H1 (cell line): ENCODE measurements around the gene WFDC10B. TPM values are rescaled to one million over a fixed set of nuclear protein-coding genes. Genes with fewer than 3 reads are reported as not detected.

Source experiments
- CTCF ChIA-PET: fragments of 300-600 bp; sonication (Branson Sonifier 250); formaldehyde crosslinking; loops from one replicate; lab custom pipeline; 2021; ENCODE audit not compliant: partially characterized antibody; lab: Charles Lee
- POLR2A ChIA-PET: fragments of 300-600 bp; sonication (Branson Sonifier 250); formaldehyde crosslinking; loops from one replicate; lab custom pipeline; 2021; ENCODE audit warnings: inconsistent platforms; ENCODE audit not compliant: partially characterized antibody; lab: Charles Lee
- DNase-seq, 2 experiments: peaks; one replicate each; pipeline versions ENCODE4 v3.0.0 to v3.0.0-alpha.2; 2010 to 2022; ENCODE audit warnings: low spot score in 2 of 2, low read depth in 1 of 2, mixed read lengths in 1 of 2
- FAIRE-seq: peaks from 2 replicates; lab custom pipeline; 2011; peaks lifted over from hg19 to GRCh38; lab: Jason Lieb, UNC
- H2AFZ ChIP-seq: 2 replicates; pipeline ENCODE4 v1.8.1; 2012; ENCODE audit warnings: low read length, inconsistent platforms
- H2AK5ac ChIP-seq: 2 replicates; pipeline ENCODE4 v1.6.1; 2013; ENCODE audit warnings: low read depth, low read length
- H2BK120ac ChIP-seq: replicated peaks from 2 replicates; pipeline ENCODE3; 2013; ENCODE audit warnings: low read depth, low read length, inconsistent platforms
- H2BK12ac ChIP-seq: 2 replicates; pipeline ENCODE4 v1.6.1; 2013; ENCODE audit warnings: low read depth, low read length
- H2BK15ac ChIP-seq: 2 replicates; pipeline ENCODE4 v1.6.1; 2013; ENCODE audit warnings: low read length
- H2BK20ac ChIP-seq: 2 replicates; pipeline ENCODE4 v1.6.1; 2013; ENCODE audit warnings: low read length
- H2BK5ac ChIP-seq: 2 replicates; pipeline ENCODE4 v1.6.1; 2013; ENCODE audit warnings: low read depth, low read length
- H3K14ac ChIP-seq: 2 replicates; pipeline ENCODE4 v1.6.1; 2013; ENCODE audit warnings: inconsistent platforms; ENCODE audit not compliant: insufficient read length
- H3K18ac ChIP-seq: 2 replicates; pipeline ENCODE4 v1.6.1; 2013; ENCODE audit warnings: low read length; ENCODE audit errors: extremely low read depth
- H3K23ac ChIP-seq: 2 replicates; pipeline ENCODE4 v1.6.1; 2013; ENCODE audit warnings: inconsistent platforms; ENCODE audit not compliant: insufficient read length
- H3K23me2 ChIP-seq: 2 replicates; pipeline ENCODE4 v1.6.1; 2013; ENCODE audit warnings: low read depth, low read length
- H3K27ac ChIP-seq: 2 replicates; pipeline ENCODE4 v1.6.1; 2011; ENCODE audit warnings: low read depth, low read length, inconsistent platforms
- H3K27me3 ChIP-seq, 4 experiments: replicated peaks in 1 of 4; 1 replicate in 1 of 4; 2 replicates in 3 of 4; pipeline versions ENCODE4 v1.6.1 to v1.8.1; 2011 to 2013; ENCODE audit warnings: low read length in 3 of 4, mild to moderate bottlenecking in 3 of 4, inconsistent platforms in 2 of 4, mixed read lengths in 2 of 4, moderate library complexity in 1 of 4; ENCODE audit not compliant: control insufficient read depth in 3 of 4, insufficient read depth in 3 of 4; ENCODE audit errors: extremely low read depth in 1 of 4
- H3K36me3 ChIP-seq, 4 experiments: 2 replicates each; pipeline versions ENCODE4 v1.6.1 to v1.8.1; 2011 to 2013; ENCODE audit warnings: mild to moderate bottlenecking in 4 of 4, low read length in 3 of 4, moderate library complexity in 2 of 4, control low read depth in 1 of 4, inconsistent platforms in 1 of 4; ENCODE audit not compliant: insufficient read depth in 4 of 4, control insufficient read depth in 2 of 4
- H3K4ac ChIP-seq: replicated peaks from 2 replicates; pipeline ENCODE3; 2013; ENCODE audit warnings: low read length, low read depth, mixed read lengths, inconsistent platforms; ENCODE audit not compliant: insufficient read length
- H3K4me1 ChIP-seq, 4 experiments: replicated peaks in 1 of 4; 1 replicate in 1 of 4; 2 replicates in 3 of 4; pipeline versions ENCODE4 v1.6.1 to v1.8.1; 2011 to 2013; ENCODE audit warnings: low read length in 3 of 4, inconsistent platforms in 2 of 4, mixed read lengths in 1 of 4; ENCODE audit not compliant: insufficient read depth in 4 of 4, control insufficient read depth in 3 of 4
- H3K4me2 ChIP-seq, 2 experiments: 2 replicates each; pipeline versions ENCODE4 v1.6.1 to v1.8.1; 2011 to 2013; ENCODE audit warnings: low read depth in 2 of 2, low read length in 2 of 2, control low read depth in 1 of 2, inconsistent platforms in 1 of 2, mild to moderate bottlenecking in 1 of 2; ENCODE audit not compliant: insufficient read depth in 1 of 2
- H3K4me3 ChIP-seq, 4 experiments: fragments of 200-600, 300-600 bp in 1 of 4; sonication (generic), shearing (Covaris generic), sonication (Bioruptor Twin) in 1 of 4; 2 replicates each; pipeline versions ENCODE4 v1.5.1 to v1.8.1; 2011 to 2016; ENCODE audit warnings: low read length in 4 of 4, low read depth in 3 of 4, control low read depth in 2 of 4, inconsistent platforms in 2 of 4, mild to moderate bottlenecking in 2 of 4, mixed read lengths in 1 of 4, moderate library complexity in 1 of 4; ENCODE audit not compliant: insufficient read depth in 2 of 4; ENCODE audit errors: extremely low read depth in 1 of 4
- H3K56ac ChIP-seq: replicated peaks from 2 replicates; pipeline ENCODE3; 2013; ENCODE audit warnings: low read depth, mild to moderate bottlenecking, mixed read lengths, low read length, inconsistent platforms; ENCODE audit not compliant: insufficient read length
- H3K79me1 ChIP-seq: 2 replicates; pipeline ENCODE4 v1.6.1; 2013; ENCODE audit warnings: low read depth, low read length, control low read depth
- H3K79me2 ChIP-seq, 2 experiments: 2 replicates each; pipeline versions ENCODE4 v1.6.1 to v1.8.1; 2012 to 2013; ENCODE audit warnings: low read length in 2 of 2, mild to moderate bottlenecking in 2 of 2, inconsistent platforms in 1 of 2; ENCODE audit not compliant: insufficient read depth in 2 of 2, control insufficient read depth in 1 of 2
- H3K9ac ChIP-seq, 4 experiments: replicated peaks in 1 of 4; 1 replicate in 1 of 4; 2 replicates in 3 of 4; pipeline versions ENCODE4 v1.6.1 to v1.8.1; 2011 to 2013; ENCODE audit warnings: low read depth in 3 of 4, low read length in 3 of 4, control low read depth in 2 of 4, mild to moderate bottlenecking in 2 of 4, moderate library complexity in 2 of 4, inconsistent platforms in 1 of 4; ENCODE audit errors: extremely low read depth in 1 of 4
- H3K9me3 ChIP-seq, 2 experiments: 2 replicates each; pipeline versions ENCODE4 v1.6.1 to v1.8.1; 2012 to 2013; ENCODE audit warnings: mild to moderate bottlenecking in 2 of 2, moderate library complexity in 2 of 2, control low read depth in 1 of 2, inconsistent platforms in 1 of 2, low read depth in 1 of 2, low read length in 1 of 2, mixed read lengths in 1 of 2; ENCODE audit not compliant: insufficient read depth in 2 of 2
- H4K20me1 ChIP-seq, 2 experiments: replicated peaks in 1 of 2; 2 replicates each; pipeline versions ENCODE3 to v1.8.1; 2011 to 2013; ENCODE audit warnings: inconsistent platforms in 2 of 2, low read length in 2 of 2, mild to moderate bottlenecking in 1 of 2; ENCODE audit not compliant: insufficient read depth in 2 of 2, control insufficient read depth in 1 of 2
- H4K5ac ChIP-seq: 2 replicates; pipeline ENCODE4 v1.6.1; 2013; ENCODE audit warnings: low read length, low read depth, mixed read lengths, inconsistent platforms; ENCODE audit not compliant: insufficient read length
- H4K8ac ChIP-seq: 2 replicates; pipeline ENCODE4 v1.8.0; 2013; ENCODE audit warnings: mild to moderate bottlenecking, moderate library complexity, low read length, inconsistent platforms; ENCODE audit not compliant: insufficient read depth; ENCODE audit errors: extremely low read depth
- H4K91ac ChIP-seq: replicated peaks from 2 replicates; pipeline ENCODE3; 2013; ENCODE audit warnings: low read length, mixed read lengths, inconsistent platforms; ENCODE audit not compliant: insufficient read length
- ASH2L ChIP-seq: fragments of 200-600, 300-600 bp; sonication (generic); IDR thresholded peaks from one replicate; pipeline ENCODE4 v1.7.1; 2017; ENCODE audit warnings: low read length
- HDAC2 ChIP-seq, 2 experiments: fragments of 300-600 bp in 1 of 2; sonication (generic) in 1 of 2; IDR thresholded peaks; 2 replicates each; pipeline ENCODE4 v1.6.1; 2011 to 2012; ENCODE audit warnings: low read depth in 2 of 2, low read length in 2 of 2, mild to moderate bottlenecking in 2 of 2, moderate library complexity in 2 of 2, borderline replicate concordance in 1 of 2, inconsistent platforms in 1 of 2
- WGBS, 2 experiments: shearing (Covaris generic) in 1 of 2; methylation state at CpG; one replicate each; pipeline versions ENCODE4 v1.1.6 to v1.1.7; 2013 to 2015; ENCODE audit warnings: low lambda C conversion rate in 2 of 2, mixed read lengths in 2 of 2, inconsistent platforms in 1 of 2, low coverage in 1 of 2, missing lambda C conversion rate in 1 of 2; ENCODE audit not compliant: insufficient replicate concordance in 2 of 2, insufficient coverage in 1 of 2, insufficient read length in 1 of 2; ENCODE audit errors: extremely low coverage in 1 of 2, missing lambda C conversion rate in 1 of 2; 5-methylcytosine and 5-hydroxymethylcytosine counted together
- polyA plus RNA-seq, 7 experiments: library from polyadenylated mRNA; depleted of rRNA in 3 of 7; stranded (reverse) in 5 of 7; unstranded in 2 of 7; fragments of >200 nt in 5 of 7; fragments of 200-250 nt in 2 of 7; gene quantifications; 1 replicate in 5 of 7; 2 replicates in 1 of 7; 4 replicates in 1 of 7; pipeline versions ENCODE4 v1.2.1 to v1.2.3, GENCODE V29; 2011 to 2013; ENCODE audit warnings: missing spikeins in 2 of 7, mixed read lengths in 2 of 7
- total RNA-seq: library from RNA; stranded (reverse); fragmentation: NEBNext Ultra II Directional; extraction: Animal tissue kit (Norgen Biotek cat#: 25700); gene quantifications from 2 replicates; pipeline ENCODE4 v1.2.1, GENCODE V29; 2021

WFDC10B gene
- total and polyA plus RNA-seq, 2 of the 8 experiments (the other 6 are each of a cell fraction or from before 2014, with no cell fraction given), result 0.21 to 0.54 TPM

- Histone ChIP-seq H3K79me1 (no peaks in the 10 kb centered on the region), H3K4me2 (no peak overlapping the region), H3K4me1 (no peaks in the 10 kb centered on the region), H2BK12ac (no peak overlapping the region), H2BK120ac (no peak overlapping the region), H3K79me2 (no peaks in the 10 kb centered on the region), H3K4me3 (no peak overlapping the region), H4K20me1 (no peaks in the 10 kb centered on the region), H2BK20ac (no peak overlapping the region), H3K23me2 (no peaks in the 10 kb centered on the region), H3K27me3 (no peaks in the 10 kb centered on the region; a peak in 1 of 7 replicates), H2AFZ (no peak overlapping the region), H3K56ac (no peak overlapping the region), H3K36me3 (no peaks in the 10 kb centered on the region), H4K8ac (no peak overlapping the region), H4K91ac (no peak overlapping the region), H3K18ac (no peak overlapping the region), H3K23ac (no peak overlapping the region), H2BK15ac (no peak overlapping the region), H4K5ac (no peak overlapping the region), H3K14ac (no peak overlapping the region), H2BK5ac (no peak overlapping the region), H3K9ac (no peak overlapping the region), H2AK5ac (no peak overlapping the region), H3K9me3 (no peaks in the 10 kb centered on the region), H3K27ac (no peak overlapping the region), H3K4ac (no peak overlapping the region)
- CTCF ChIA-PET, result no interaction called here
- no peak for DNase-seq
- POLR2A ChIA-PET, result no interaction called here
- WGBS, 2 experiments, result 85% methylated on average over 4 of the region's 4 CpGs; no CpG with 5 or more reads in 1 of the 2 experiments
- FAIRE-seq, result no peak
- TF ChIP-seq HDAC2 (IDR thresholded peaks at IDR 0.05; ENCODE audit: borderline replicate concordance in 1 of 2, low read depth in 2 of 2, low read length in 2 of 2) (no peak), ASH2L (no peak)
These were observed 3.7 kb downstream of the WFDC10B start for GRCh38 chr20:45701104-45701503.
